MM.1S (cell line): ENCODE results near the gene MAML3.

ENCODE experiments used
- DNase-seq: peaks from one replicate; pipeline ENCODE4 v3.0.0-alpha.2; 2015
- H2AFZ ChIP-seq: fragments of 300-600 bp; sonication (generic); 2 replicates; pipeline ENCODE4 v1.6.0; 2016; ENCODE audit warnings: antibody characterized with exemption, low read length
- H3F3A ChIP-seq: fragments of 300-600 bp; sonication (generic); 2 replicates; pipeline ENCODE4 v1.6.1; 2016; ENCODE audit warnings: mild to moderate bottlenecking, antibody characterized with exemption, low read length, moderate library complexity, mixed read lengths; ENCODE audit not compliant: insufficient read depth
- H3K27ac ChIP-seq: fragments of 300-600 bp; sonication (generic); 2 replicates; pipeline ENCODE4 v1.5.1; 2016; ENCODE audit warnings: mild to moderate bottlenecking, low read length
- H3K27me3 ChIP-seq: fragments of 300-600 bp; sonication (generic); replicated peaks from 2 replicates; pipeline ENCODE4 v1.6.0; 2016; ENCODE audit warnings: low read length; ENCODE audit not compliant: insufficient read depth
- H3K36me3 ChIP-seq: fragments of 300-600 bp; sonication (generic); replicated peaks from 2 replicates; pipeline ENCODE4 v1.6.1; 2016; ENCODE audit warnings: mild to moderate bottlenecking, low read length, mixed read lengths; ENCODE audit not compliant: insufficient read depth
- H3K4me1 ChIP-seq: fragments of 300-600 bp; sonication (generic); 2 replicates; pipeline ENCODE4 v1.6.1; 2016; ENCODE audit warnings: low read length, mixed read lengths
- H3K4me2 ChIP-seq: fragments of 300-600 bp; sonication (generic); 2 replicates; pipeline ENCODE4 v1.6.0; 2016; ENCODE audit warnings: low read depth, low read length
- H3K4me3 ChIP-seq: fragments of 300-600 bp; sonication (generic); 2 replicates; pipeline ENCODE4 v1.5.1; 2016; ENCODE audit warnings: low read length, mixed read lengths
- H3K79me2 ChIP-seq: fragments of 300-600 bp; sonication (generic); 2 replicates; pipeline ENCODE4 v1.6.1; 2016; ENCODE audit warnings: mixed run types, low read length, mixed read lengths
- H3K9ac ChIP-seq: fragments of 300-600 bp; sonication (generic); 2 replicates; pipeline ENCODE4 v1.6.1; 2016; ENCODE audit warnings: low read length, mixed read lengths
- H3K9me2 ChIP-seq: fragments of 300-600 bp; sonication (generic); replicated peaks from 2 replicates; pipeline ENCODE4 v1.6.1; 2016; ENCODE audit warnings: mild to moderate bottlenecking, low read length, mixed read lengths; ENCODE audit not compliant: insufficient read depth
- H3K9me3 ChIP-seq: fragments of 300-600 bp; sonication (generic); replicated peaks from 2 replicates; pipeline ENCODE4 v1.6.1; 2016; ENCODE audit warnings: mild to moderate bottlenecking, low read length, mixed read lengths; ENCODE audit not compliant: insufficient read depth
- H4K20me1 ChIP-seq: fragments of 300-600 bp; sonication (generic); 2 replicates; pipeline ENCODE4 v1.6.1; 2016; ENCODE audit warnings: mild to moderate bottlenecking, low read length, moderate library complexity, mixed read lengths; ENCODE audit not compliant: insufficient read depth
- EZH2 ChIP-seq: fragments of 300-600 bp; sonication (generic); optimal IDR thresholded peaks from 2 replicates; pipeline ENCODE3; 2017; ENCODE audit warnings: low read depth, mild to moderate bottlenecking, antibody characterized with exemption, low read length, mixed read lengths
- EZH2phosphoT487 ChIP-seq: fragments of 300-600 bp; sonication (generic); IDR thresholded peaks from 2 replicates; pipeline ENCODE4 v1.6.1; 2018; ENCODE audit warnings: antibody characterized with exemption, low read length
- TF ChIP-seq, protein P1 (sequence below): fragments of 300-600 bp; sonication (generic); IDR thresholded peaks from 2 replicates; pipeline ENCODE4 v1.5.1; 2016; ENCODE audit warnings: antibody characterized with exemption, low read length, mixed read lengths

MAML3 gene

DNA sequence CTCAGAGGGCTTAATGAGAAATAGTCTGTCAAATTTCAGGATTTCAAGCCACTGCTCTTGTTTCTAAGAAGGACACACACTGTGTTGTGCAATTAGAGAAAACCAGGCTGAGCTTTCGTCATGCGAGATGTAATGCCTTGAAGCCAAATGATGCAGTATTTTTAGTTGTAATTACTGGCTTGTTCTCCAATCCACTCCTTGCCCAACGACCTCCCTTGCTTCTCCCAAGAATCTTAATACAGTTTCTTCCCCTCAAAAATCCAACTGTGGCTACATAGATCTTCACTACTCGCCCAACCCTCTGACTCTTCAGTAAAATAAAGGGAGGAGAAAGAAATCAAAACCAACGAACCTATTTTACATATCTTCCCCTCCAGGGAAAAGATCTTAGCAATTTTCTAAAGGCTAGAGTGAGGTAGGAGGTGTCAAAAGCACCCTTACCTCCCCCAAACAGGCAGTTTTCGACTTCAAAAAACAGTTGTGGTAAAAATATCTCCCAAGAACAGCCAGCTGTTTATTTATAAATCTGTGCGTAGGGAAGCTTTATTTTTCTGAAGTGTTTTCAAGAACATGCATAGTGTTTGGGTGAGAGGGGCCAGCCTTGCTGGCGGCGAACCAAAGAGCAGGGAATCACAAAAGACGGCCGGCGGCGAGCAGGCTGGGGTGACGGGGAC lies 419.6 kb downstream of the MAML3 start:
- Histone ChIP-seq H3K4me1 (no peaks in the 10 kb centered on the region), H3K9me3 (no peaks in the 10 kb centered on the region), H3F3A (no peaks in the 10 kb centered on the region), H4K20me1 (no peaks in the 10 kb centered on the region), H3K9ac (peak overlapping the region; percentile 6; the same call in 1 of the 2 replicates), H3K4me2 (peak overlapping the region; percentile 96), H3K27me3 (no peaks in the 10 kb centered on the region), H3K27ac (no peak overlapping the region), H3K36me3 (no peaks in the 10 kb centered on the region), H3K9me2 (no peaks in the 10 kb centered on the region), H3K79me2 (no peaks in the 10 kb centered on the region), H2AFZ (peak overlapping the region; percentile 89), H3K4me3 (peak overlapping the region; percentile 57)
- no peak for TF ChIP-seq EZH2phosphoT487
- TF ChIP-seq, protein P1, sequence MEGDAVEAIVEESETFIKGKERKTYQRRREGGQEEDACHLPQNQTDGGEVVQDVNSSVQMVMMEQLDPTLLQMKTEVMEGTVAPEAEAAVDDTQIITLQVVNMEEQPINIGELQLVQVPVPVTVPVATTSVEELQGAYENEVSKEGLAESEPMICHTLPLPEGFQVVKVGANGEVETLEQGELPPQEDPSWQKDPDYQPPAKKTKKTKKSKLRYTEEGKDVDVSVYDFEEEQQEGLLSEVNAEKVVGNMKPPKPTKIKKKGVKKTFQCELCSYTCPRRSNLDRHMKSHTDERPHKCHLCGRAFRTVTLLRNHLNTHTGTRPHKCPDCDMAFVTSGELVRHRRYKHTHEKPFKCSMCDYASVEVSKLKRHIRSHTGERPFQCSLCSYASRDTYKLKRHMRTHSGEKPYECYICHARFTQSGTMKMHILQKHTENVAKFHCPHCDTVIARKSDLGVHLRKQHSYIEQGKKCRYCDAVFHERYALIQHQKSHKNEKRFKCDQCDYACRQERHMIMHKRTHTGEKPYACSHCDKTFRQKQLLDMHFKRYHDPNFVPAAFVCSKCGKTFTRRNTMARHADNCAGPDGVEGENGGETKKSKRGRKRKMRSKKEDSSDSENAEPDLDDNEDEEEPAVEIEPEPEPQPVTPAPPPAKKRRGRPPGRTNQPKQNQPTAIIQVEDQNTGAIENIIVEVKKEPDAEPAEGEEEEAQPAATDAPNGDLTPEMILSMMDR = no peak
- TF ChIP-seq EZH2 = no peak
- DNase-seq = no peak

DNA sequence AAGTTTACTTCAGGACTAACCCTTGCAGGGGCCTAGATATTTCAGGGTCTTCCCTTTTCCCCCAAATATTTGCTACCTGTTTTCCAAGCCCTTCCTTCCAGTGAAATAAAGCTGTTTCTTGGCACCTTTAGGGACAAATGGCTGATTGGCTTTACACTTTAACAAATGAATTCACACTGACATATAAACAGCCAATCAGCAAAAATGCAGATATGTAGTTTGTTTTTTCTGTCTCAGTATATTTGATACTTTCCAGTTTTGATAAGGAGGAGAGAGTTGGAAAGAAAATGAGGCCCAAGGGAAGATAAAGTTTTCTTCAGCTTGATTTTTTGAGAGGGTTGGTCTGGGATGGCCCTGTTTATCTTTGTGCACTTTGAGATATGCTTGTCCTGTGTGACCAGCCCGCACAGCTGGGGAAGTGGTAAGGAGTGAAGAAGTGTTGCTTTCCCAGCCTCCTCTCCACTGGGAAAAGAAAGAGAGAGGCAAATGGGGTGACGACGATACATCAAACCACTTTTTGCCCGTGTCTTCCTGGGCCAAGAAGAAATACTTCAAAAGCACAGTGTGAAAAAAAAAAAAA lies 420.9 kb downstream of the MAML3 start:
- Histone ChIP-seq H2AFZ (no peak overlapping the region), H3F3A (no peaks in the 10 kb centered on the region), H3K27me3 (no peaks in the 10 kb centered on the region), H3K4me2 (no peak overlapping the region), H3K79me2 (no peaks in the 10 kb centered on the region), H3K27ac (no peak overlapping the region), H4K20me1 (no peaks in the 10 kb centered on the region), H3K9ac (no peak overlapping the region), H3K4me1 (no peaks in the 10 kb centered on the region), H3K9me2 (no peaks in the 10 kb centered on the region), H3K36me3 (no peaks in the 10 kb centered on the region), H3K9me3 (no peaks in the 10 kb centered on the region), H3K4me3 (no peak overlapping the region)
- TF ChIP-seq, protein P1 = no peak
- no peak for DNase-seq

DNA sequence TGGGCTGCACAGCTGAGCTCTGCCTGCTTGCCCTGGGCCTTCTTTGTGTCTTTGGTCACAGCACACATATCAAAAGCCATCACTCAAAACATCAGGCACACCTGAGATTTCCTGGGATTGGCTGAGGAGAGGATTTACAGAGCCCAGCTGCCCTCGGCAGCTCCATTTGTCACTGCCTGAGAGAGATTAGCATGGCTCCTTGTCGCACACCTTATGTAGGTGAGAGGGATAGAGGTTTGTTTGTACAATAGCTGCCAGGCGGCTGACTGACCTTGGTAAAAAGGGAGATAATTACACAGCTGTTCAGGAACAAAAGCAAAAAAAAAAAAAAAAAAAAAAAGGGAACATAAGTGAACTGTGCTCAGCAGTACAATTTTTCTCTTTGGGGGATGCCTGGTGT lies 425.1 kb downstream of the MAML3 start:
- Histone ChIP-seq H3K4me2 (no peak overlapping the region), H3F3A (no peaks in the 10 kb centered on the region), H3K4me1 (no peaks in the 10 kb centered on the region), H3K9me2 (no peaks in the 10 kb centered on the region), H2AFZ (no peak overlapping the region), H3K9me3 (no peaks in the 10 kb centered on the region), H3K36me3 (no peaks in the 10 kb centered on the region), H3K79me2 (no peaks in the 10 kb centered on the region), H3K27ac (no peak overlapping the region), H4K20me1 (no peaks in the 10 kb centered on the region), H3K4me3 (no peak overlapping the region), H3K27me3 (no peaks in the 10 kb centered on the region), H3K9ac (no peak overlapping the region)
- DNase-seq = no peak
- TF ChIP-seq, protein P1 = no peak
